GM12878 (cell line): ENCODE measurements around the gene CAMK2D. TPM values are rescaled to one million over a fixed set of nuclear protein-coding genes. Genes with fewer than 3 reads are reported as not detected.

ENCODE experiments used
- ATAC-seq: fragments of 200-7000 bp; cut with Tn5 transposase; 3 replicates; pipeline ENCODE4 v1.9.1; 2020; ENCODE audit warnings: mild to moderate bottlenecking, moderate library complexity
- BruUV-seq: library from RNA; stranded (reverse); fragments of 400-500 nt; replicated peaks from 2 replicates; lab custom pipeline; 2021; lab: Mats Ljungman, UMichigan
- CTCF ChIA-PET: fragments of 300-600 bp; sonication (Branson Sonifier 250); formaldehyde crosslinking; extraction: SDS; loops from one replicate; lab custom pipeline; 2021; ENCODE audit warnings: inconsistent platforms; lab: Yijun Ruan, JAX
- POLR2A ChIA-PET: fragments of 350-600 bp; formaldehyde crosslinking; extraction: SDS; loops from one replicate; lab custom pipeline; 2021; ENCODE audit warnings: inconsistent platforms; lab: Charles Lee
- RAD21 ChIA-PET: fragments of 300-600 bp; sonication (Branson Sonifier 250); formaldehyde crosslinking; loops from one replicate; lab custom pipeline; 2023; ENCODE audit warnings: antibody characterized with exemption; ENCODE audit not compliant: unreplicated experiment; lab: Charles Lee
- SMC1A ChIA-PET: fragments of 300-600 bp; sonication (Branson Sonifier 250); formaldehyde crosslinking; loops from one replicate; lab custom pipeline; 2023; ENCODE audit not compliant: unreplicated experiment, uncharacterized antibody; lab: Charles Lee
- DNase-seq: peaks from one replicate; pipeline ENCODE4 v3.0.0-alpha.2; 2011; ENCODE audit warnings: low read depth, low spot score
- FAIRE-seq: peaks from 3 replicates; lab custom pipeline; 2011; peaks lifted over from hg19 to GRCh38; lab: Jason Lieb, UNC
- H2AFZ ChIP-seq: 2 replicates; pipeline ENCODE4 v1.6.0; 2011; ENCODE audit warnings: low read depth, low read length, control low read depth; ENCODE audit not compliant: control insufficient read depth
- H3K27ac ChIP-seq: 2 replicates; pipeline ENCODE4 v1.5.1; 2011; ENCODE audit warnings: control low read depth; ENCODE audit not compliant: control insufficient read depth, insufficient read depth
- H3K27me3 ChIP-seq, 2 experiments: replicated peaks in 1 of 2; 2 replicates each; pipeline versions ENCODE4 v1.6.0 to v1.6.1; 2011; ENCODE audit warnings: low read length in 1 of 2; ENCODE audit not compliant: control insufficient read depth in 2 of 2, insufficient read depth in 2 of 2
- H3K36me3 ChIP-seq, 2 experiments: 2 replicates each; pipeline ENCODE4 v1.5.1; 2011; ENCODE audit warnings: low read length in 1 of 2; ENCODE audit not compliant: control insufficient read depth in 2 of 2, insufficient read depth in 2 of 2
- H3K4me1 ChIP-seq: 2 replicates; pipeline ENCODE4 v1.6.1; 2011; ENCODE audit warnings: mild to moderate bottlenecking, low read length, moderate library complexity, mixed read lengths; ENCODE audit not compliant: control insufficient read depth, insufficient read depth
- H3K4me2 ChIP-seq: 2 replicates; pipeline ENCODE4 v1.6.0; 2011; ENCODE audit warnings: control low read depth; ENCODE audit not compliant: control insufficient read depth, insufficient read depth
- H3K4me3 ChIP-seq: fragments of 200-600 bp; sonication (generic); 2 replicates; pipeline ENCODE4 v1.5.1; 2016
- H3K79me2 ChIP-seq: 2 replicates; pipeline ENCODE4 v1.6.0; 2011; ENCODE audit warnings: low read length; ENCODE audit not compliant: control insufficient read depth, insufficient read depth
- H3K9ac ChIP-seq: 2 replicates; pipeline ENCODE4 v1.8.0; 2011; ENCODE audit warnings: low read length, control low read depth, mixed read lengths; ENCODE audit not compliant: control insufficient read depth, insufficient read depth
- H3K9me3 ChIP-seq: replicated peaks from 3 replicates; pipeline ENCODE4 v1.5.1; 2011; ENCODE audit warnings: mild to moderate bottlenecking, low read length; ENCODE audit not compliant: control insufficient read depth, insufficient read depth
- H4K20me1 ChIP-seq: 2 replicates; pipeline ENCODE4 v1.6.0; 2011; ENCODE audit not compliant: control insufficient read depth, insufficient read depth
- ATF7 ChIP-seq: fragments of 450-650 bp; IDR thresholded peaks from 2 replicates; pipeline ENCODE4 v1.6.1; 2016; ENCODE audit warnings: low read depth, mild to moderate bottlenecking
- BMI1 ChIP-seq: fragments of 450-650 bp; IDR thresholded peaks from 2 replicates; pipeline ENCODE4 v1.6.1; 2016; ENCODE audit warnings: mild to moderate bottlenecking, moderate library complexity, borderline replicate concordance
- DPF2 ChIP-seq: fragments of 450-650 bp; IDR thresholded peaks from 2 replicates; pipeline ENCODE4 v1.6.1; 2017; ENCODE audit warnings: mild to moderate bottlenecking
- ELK1 ChIP-seq: IDR thresholded peaks from 2 replicates; pipeline ENCODE4 v1.6.1; 2012; ENCODE audit warnings: low read depth, low read length, improper control_type of control experiment
- IKZF1 ChIP-seq: fragments of 450-650 bp; conservative IDR thresholded peaks from 2 replicates; pipeline ENCODE4 v1.6.1; 2017; ENCODE audit warnings: antibody characterized with exemption, mild to moderate bottlenecking
- IKZF2 ChIP-seq, 2 experiments: fragments of 450-650 bp; IDR thresholded peaks; 2 replicates each; pipeline ENCODE4 v1.6.1; 2017; ENCODE audit warnings: mild to moderate bottlenecking in 2 of 2, moderate library complexity in 2 of 2
- MEF2B ChIP-seq: fragments of 450-650 bp; IDR thresholded peaks from 2 replicates; pipeline ENCODE4 v1.6.1; 2018; ENCODE audit warnings: mild to moderate bottlenecking, moderate library complexity; ENCODE audit not compliant: partially characterized antibody, poor library complexity, severe bottlenecking
- MTA2 ChIP-seq: fragments of 450-650 bp; IDR thresholded peaks from 2 replicates; pipeline ENCODE4 v1.6.1; 2016; ENCODE audit warnings: low read depth, mild to moderate bottlenecking, moderate library complexity
- PAX5 ChIP-seq: IDR thresholded peaks from 2 replicates; pipeline ENCODE4 v1.6.1; 2011; ENCODE audit warnings: low read depth, low read length, borderline replicate concordance
- WGBS: methylation state at CpG from one replicate; pipeline ENCODE4 v1.1.6; 2016; ENCODE audit warnings: low lambda C conversion rate; ENCODE audit not compliant: insufficient replicate concordance, insufficient coverage; ENCODE audit errors: missing lambda C conversion rate; 5-methylcytosine and 5-hydroxymethylcytosine counted together
- in situ Hi-C: fragments of 300-500 bp; cut with MboI; formaldehyde crosslinking; loops from 9 replicates; pipeline ENCODE4 v1.14.3; 2018; ENCODE audit warnings: mixed read lengths
- intact Hi-C: fragments of 100-400 bp; cut with micrococcal nuclease; formaldehyde crosslinking; loops from one replicate; pipeline ENCODE4 v1.14.2; 2022; ENCODE audit not compliant: unreplicated experiment
- polyA plus RNA-seq, 11 experiments: library from polyadenylated mRNA; depleted of rRNA in 4 of 11; unstranded in 6 of 11; stranded (reverse) in 5 of 11; fragments of >200 nt; fragmentation: Nextera tagmentation in 4 of 11; fragmentation: Illumina TruSeq in 1 of 11; extraction: Ambion mirVana in 4 of 11; extraction: Trizol in 1 of 11; gene quantifications; 1 replicate in 1 of 11; 2 replicates in 10 of 11; pipeline versions ENCODE4 v1.2.1 to v1.2.3, GENCODE V29; 2011 to 2016; ENCODE audit warnings: inconsistent platforms in 2 of 11, missing spikeins in 2 of 11, low read depth in 1 of 11
- total RNA-seq, 4 experiments: library from RNA; depleted of rRNA in 3 of 4; stranded (reverse); fragments of >200 nt in 3 of 4; fragmentation: Illumina TruSeq in 1 of 4; extraction: Trizol in 1 of 4; gene quantifications; 2 replicates each; pipeline versions ENCODE4 v1.2.1 to v1.2.3, GENCODE V29; 2013 to 2021
- TF ChIP-seq, protein P1 (sequence below): fragments of 450-650 bp; IDR thresholded peaks from 2 replicates; pipeline ENCODE4 v1.6.1; 2016; ENCODE audit warnings: mild to moderate bottlenecking

The CAMK2D gene
- total and polyA plus RNA-seq, 10 of the 15 experiments (the other 5 are each of a cell fraction or from before 2014, with no cell fraction given) = 6.9 to 88.5 (median 12.9) TPM

GRCh38 chr4:113435893-113436292 is 325.6 kb downstream of the CAMK2D start:
- no peak overlapping the region for H3K4me2 ChIP-seq
- in situ Hi-C loops = no loop called here
- CTCF ChIA-PET = interaction anchor here (0.7 to 1.1 kb wide), 3 partner anchors 112 to 636 kb away, joined by 3 to 4 read pairs (median 3); no protein-coding TSS in a partner anchor

More at GRCh38 chr4:113435893-113436292, 325.6 kb downstream of the CAMK2D start:
- peak; percentile 74 for ATAC-seq
- ChIA-PET POLR2A (no interaction called here), SMC1A (no interaction called here)
- Histone ChIP-seq H3K27ac (no peak overlapping the region), H3K9ac (no peak overlapping the region), H3K4me1 (no peaks in the 10 kb centered on the region), H4K20me1 (no peaks in the 10 kb centered on the region), H3K36me3 (no peaks in the 10 kb centered on the region), H3K4me3 (no peak overlapping the region)
- DNase-seq = no peak
- FAIRE-seq = no peak
- BruUV-seq = no TSS peak
- TF ChIP-seq PAX5 = no peak
- peak; percentile 42 for TF ChIP-seq IKZF1
- 0 out of 2 replicates have a peak, but pooled peaks have one; percentile 26 for TF ChIP-seq DPF2
- 0 out of 2 replicates have a peak, but pooled peaks have one; percentile 24 for TF ChIP-seq ATF7
- TF ChIP-seq BMI1 = 0 out of 2 replicates have a peak, but pooled peaks have one; percentile 36
- peak in 1 of 2 experiments; percentile 28; a peak in 1 of 4 replicates for TF ChIP-seq IKZF2 (IDR thresholded peaks at IDR 0.05)
- TF ChIP-seq, protein P1, sequence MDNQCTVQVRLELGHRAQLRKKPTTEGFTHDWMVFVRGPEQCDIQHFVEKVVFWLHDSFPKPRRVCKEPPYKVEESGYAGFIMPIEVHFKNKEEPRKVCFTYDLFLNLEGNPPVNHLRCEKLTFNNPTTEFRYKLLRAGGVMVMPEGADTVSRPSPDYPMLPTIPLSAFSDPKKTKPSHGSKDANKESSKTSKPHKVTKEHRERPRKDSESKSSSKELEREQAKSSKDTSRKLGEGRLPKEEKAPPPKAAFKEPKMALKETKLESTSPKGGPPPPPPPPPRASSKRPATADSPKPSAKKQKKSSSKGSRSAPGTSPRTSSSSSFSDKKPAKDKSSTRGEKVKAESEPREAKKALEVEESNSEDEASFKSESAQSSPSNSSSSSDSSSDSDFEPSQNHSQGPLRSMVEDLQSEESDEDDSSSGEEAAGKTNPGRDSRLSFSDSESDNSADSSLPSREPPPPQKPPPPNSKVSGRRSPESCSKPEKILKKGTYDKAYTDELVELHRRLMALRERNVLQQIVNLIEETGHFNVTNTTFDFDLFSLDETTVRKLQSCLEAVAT = no peak
- peak; percentile 67 for TF ChIP-seq MEF2B
- no peak for TF ChIP-seq ELK1
- TF ChIP-seq MTA2 = peak; percentile 80
- TF ChIP-seq, all 136 proteins: peak for 7
- WGBS = 64% methylated on average over 7 of the region's 7 CpGs
- Histone ChIP-seq H3K79me2 (no peaks in the 10 kb centered on the region), H2AFZ (no peak overlapping the region), H3K27me3 (no peaks in the 10 kb centered on the region), H3K9me3 (no peaks in the 10 kb centered on the region)
- intact Hi-C loops = no loop called here
- RAD21 ChIA-PET = no interaction called here
